Keratinocyte (primary cell): ENCODE measurements around the gene C5. TPM values are rescaled to one million over a fixed set of nuclear protein-coding genes. Genes with fewer than 3 reads are reported as not detected.

Experiments used
- DNase-seq: peaks from one replicate; pipeline ENCODE4 v3.0.0-alpha.2; 2011; ENCODE audit warnings: low read depth, missing footprints, low spot score
- FAIRE-seq: peaks from 2 replicates; lab custom pipeline; 2011; peaks lifted over from hg19 to GRCh38; lab: Jason Lieb, UNC
- H2AFZ ChIP-seq: 2 replicates; pipeline ENCODE4 v1.6.0; 2012; ENCODE audit warnings: low read length, control low read depth, inconsistent platforms; ENCODE audit not compliant: control insufficient read depth
- H3K27ac ChIP-seq: 2 replicates; pipeline ENCODE4 v1.5.1; 2011; ENCODE audit warnings: low read length; ENCODE audit not compliant: control insufficient read depth, insufficient read depth
- H3K27me3 ChIP-seq: 3 replicates; pipeline ENCODE4 v1.6.0; 2011; ENCODE audit warnings: low read length; ENCODE audit not compliant: control insufficient read depth, insufficient read depth; ENCODE audit errors: extremely low read depth
- H3K36me3 ChIP-seq, 2 experiments: 2 replicates in 1 of 2; 3 replicates in 1 of 2; pipeline ENCODE4 v1.5.1; 2011; ENCODE audit warnings: low read length in 2 of 2, mild to moderate bottlenecking in 1 of 2; ENCODE audit not compliant: control insufficient read depth in 2 of 2, insufficient read depth in 2 of 2; ENCODE audit errors: extremely low read depth in 1 of 2
- H3K4me1 ChIP-seq: 3 replicates; pipeline ENCODE4 v1.5.1; 2011; ENCODE audit warnings: low read length; ENCODE audit not compliant: control insufficient read depth, insufficient read depth; ENCODE audit errors: extremely low read depth
- H3K4me2 ChIP-seq: 3 replicates; pipeline ENCODE4 v1.6.0; 2011; ENCODE audit warnings: low read depth, low read length; ENCODE audit not compliant: control insufficient read depth, insufficient read depth; ENCODE audit errors: extremely low read depth
- H3K4me3 ChIP-seq, 3 experiments: fragments of 200-600 bp in 1 of 3; sonication (generic) in 1 of 3; 2 replicates in 2 of 3; 3 replicates in 1 of 3; pipeline ENCODE4 v1.5.1; 2011 to 2016; ENCODE audit warnings: low read length in 3 of 3, mild to moderate bottlenecking in 3 of 3, control low read depth in 2 of 3, inconsistent platforms in 1 of 3, low read depth in 1 of 3, mixed read lengths in 1 of 3, mixed run types in 1 of 3, moderate library complexity in 1 of 3; ENCODE audit not compliant: control insufficient read depth in 2 of 3, insufficient read depth in 2 of 3; ENCODE audit errors: extremely low read depth in 1 of 3
- H3K79me2 ChIP-seq: 2 replicates; pipeline ENCODE4 v1.6.0; 2012; ENCODE audit warnings: low read length; ENCODE audit not compliant: control insufficient read depth, insufficient read depth
- H3K9ac ChIP-seq: 3 replicates; pipeline ENCODE4 v1.6.0; 2011; ENCODE audit warnings: low read length; ENCODE audit not compliant: control insufficient read depth, insufficient read depth; ENCODE audit errors: extremely low read depth
- H3K9me1 ChIP-seq: 3 replicates; pipeline ENCODE4 v1.6.0; 2011; ENCODE audit warnings: low read length; ENCODE audit not compliant: control insufficient read depth, insufficient read depth; ENCODE audit errors: extremely low read depth
- H3K9me3 ChIP-seq: 2 replicates; pipeline ENCODE4 v1.5.1; 2012; ENCODE audit warnings: low read depth, low read length; ENCODE audit not compliant: control insufficient read depth
- H4K20me1 ChIP-seq: 3 replicates; pipeline ENCODE4 v1.6.0; 2011; ENCODE audit warnings: low read length; ENCODE audit not compliant: control insufficient read depth, insufficient read depth; ENCODE audit errors: extremely low read depth
- EZH2 ChIP-seq: IDR thresholded peaks from one replicate; pipeline ENCODE4 v1.6.1; 2012; ENCODE audit warnings: inconsistent platforms, mild to moderate bottlenecking, low read length, moderate library complexity
- dilution Hi-C: fragments of 300-500 bp; cut with MboI; formaldehyde crosslinking; loops from one replicate; pipeline ENCODE4 v1.7.0; 2020; ENCODE audit warnings: low sequenced_read_pairs; ENCODE audit not compliant: extremely low pct_ligation_motif_present
- polyA plus RNA-seq, 5 experiments: library from polyadenylated mRNA; depleted of rRNA in 3 of 5; stranded (reverse) in 3 of 5; stranded (forward) in 1 of 5; unstranded in 1 of 5; fragments of >200 nt; gene quantifications; 1 replicate in 1 of 5; 2 replicates in 3 of 5; 3 replicates in 1 of 5; pipeline versions ENCODE4 v1.2.1 to v1.2.3, GENCODE V29; 2011 to 2012; ENCODE audit warnings: missing spikeins in 2 of 5, low read depth in 1 of 5, low replicate concordance in 1 of 5
- TF ChIP-seq, protein P1 (sequence below), 3 experiments: IDR thresholded peaks in 1 of 3; conservative IDR thresholded peaks in 1 of 3; optimal IDR thresholded peaks in 1 of 3; 2 replicates in 2 of 3; 3 replicates in 1 of 3; pipeline versions ENCODE3 to v1.5.1; 2011; ENCODE audit warnings: low read length in 3 of 3, mild to moderate bottlenecking in 3 of 3, moderate library complexity in 2 of 3, control low read depth in 1 of 3, inconsistent platforms in 1 of 3; ENCODE audit not compliant: insufficient read depth in 2 of 3; ENCODE audit errors: extremely low read depth in 1 of 3

The C5 gene
- polyA plus RNA-seq, 1 donor (not counting 4 experiments of a cell fraction or from before 2014, with no cell fraction given), result 0.76 TPM

DNA sequence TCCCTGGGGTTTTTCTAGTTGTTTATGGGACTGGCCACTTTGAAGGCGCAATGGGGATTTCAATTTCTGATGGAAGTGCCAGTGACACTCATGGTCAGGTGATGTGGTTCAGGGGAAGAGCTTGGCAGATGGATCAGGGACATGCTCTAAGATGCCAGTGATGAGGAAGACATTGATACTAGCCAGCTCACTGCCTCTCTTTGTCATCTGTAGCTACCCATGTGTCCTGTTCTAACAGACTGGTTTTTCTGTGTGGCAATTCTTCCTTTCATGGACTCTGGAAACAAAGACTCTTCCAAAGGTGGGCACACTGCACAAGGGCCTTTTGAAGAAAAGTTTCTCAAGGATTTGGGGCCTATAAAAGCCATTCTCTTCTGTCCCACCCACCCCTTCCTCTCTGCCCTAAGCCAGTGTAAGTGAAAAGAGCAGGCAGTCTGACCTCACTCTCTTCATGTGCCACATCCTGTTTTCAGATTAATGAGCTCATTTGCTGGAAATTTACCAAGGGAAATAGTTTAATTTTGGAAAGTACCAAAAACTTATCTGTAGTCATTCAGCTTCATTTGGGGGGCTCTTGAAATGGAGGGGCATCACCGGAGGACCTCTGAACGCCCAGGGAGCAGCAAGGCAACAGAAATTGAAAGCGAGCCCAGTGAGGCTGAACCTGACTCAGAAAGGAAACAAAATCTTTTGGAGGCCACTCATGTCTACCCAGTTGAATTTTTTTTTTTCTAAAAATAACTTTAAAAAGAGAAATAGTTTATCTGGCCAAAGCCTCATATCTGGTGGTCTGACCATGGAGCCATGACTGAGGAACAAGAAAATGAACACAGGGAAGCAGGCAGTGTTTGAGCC is 118.6 kb downstream of the C5 start:
- Histone ChIP-seq H3K27ac (peak overlapping the region; percentile 72), H2AFZ (peak overlapping the region; percentile 50), H3K4me3 (no peak overlapping the region), H3K36me3 (no peaks in the 10 kb centered on the region), H3K79me2 (no peaks in the 10 kb centered on the region), H3K9me1 (no peaks in the 10 kb centered on the region), H3K4me1 (peaks cover 49% of the 10 kb centered on the region), H4K20me1 (no peaks in the 10 kb centered on the region), H3K27me3 (no peaks in the 10 kb centered on the region), H3K9me3 (no peaks in the 10 kb centered on the region), H3K4me2 (peak overlapping the region; percentile 45), H3K9ac (peak overlapping the region; percentile 45)
- FAIRE-seq, result peak; percentile 52
- no peak for DNase-seq
- dilution Hi-C loops, result no loop called here
- TF ChIP-seq EZH2, result no peak
- TF ChIP-seq, protein P1, sequence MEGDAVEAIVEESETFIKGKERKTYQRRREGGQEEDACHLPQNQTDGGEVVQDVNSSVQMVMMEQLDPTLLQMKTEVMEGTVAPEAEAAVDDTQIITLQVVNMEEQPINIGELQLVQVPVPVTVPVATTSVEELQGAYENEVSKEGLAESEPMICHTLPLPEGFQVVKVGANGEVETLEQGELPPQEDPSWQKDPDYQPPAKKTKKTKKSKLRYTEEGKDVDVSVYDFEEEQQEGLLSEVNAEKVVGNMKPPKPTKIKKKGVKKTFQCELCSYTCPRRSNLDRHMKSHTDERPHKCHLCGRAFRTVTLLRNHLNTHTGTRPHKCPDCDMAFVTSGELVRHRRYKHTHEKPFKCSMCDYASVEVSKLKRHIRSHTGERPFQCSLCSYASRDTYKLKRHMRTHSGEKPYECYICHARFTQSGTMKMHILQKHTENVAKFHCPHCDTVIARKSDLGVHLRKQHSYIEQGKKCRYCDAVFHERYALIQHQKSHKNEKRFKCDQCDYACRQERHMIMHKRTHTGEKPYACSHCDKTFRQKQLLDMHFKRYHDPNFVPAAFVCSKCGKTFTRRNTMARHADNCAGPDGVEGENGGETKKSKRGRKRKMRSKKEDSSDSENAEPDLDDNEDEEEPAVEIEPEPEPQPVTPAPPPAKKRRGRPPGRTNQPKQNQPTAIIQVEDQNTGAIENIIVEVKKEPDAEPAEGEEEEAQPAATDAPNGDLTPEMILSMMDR (optimal IDR thresholded peaks at IDR 0.05 in 1 of 3, IDR thresholded peaks at IDR 0.05 in 1 of 3, conservative IDR thresholded peaks at IDR 0.05 in 1 of 3; ENCODE audit: extremely low read depth in 1 of 3, insufficient read depth in 2 of 3, low read length in 3 of 3), result no peak

GRCh38 chr9:120929229-120929791 is 120.8 kb downstream of the C5 start:
- H3K4me1 ChIP-seq, result peaks cover 32% of the 10 kb centered on the region
- no peaks in the 10 kb centered on the region for H3K9me3 ChIP-seq
- peak overlapping the region; percentile 89 for H3K4me2 ChIP-seq
- H3K9ac ChIP-seq, result peak overlapping the region; percentile 71
- H3K27ac ChIP-seq, result peak overlapping the region; percentile 47
- dilution Hi-C loops, result no loop called here
- no peak for TF ChIP-seq EZH2
- TF ChIP-seq, protein P1 (optimal IDR thresholded peaks at IDR 0.05 in 1 of 3, IDR thresholded peaks at IDR 0.05 in 1 of 3, conservative IDR thresholded peaks at IDR 0.05 in 1 of 3; ENCODE audit: extremely low read depth in 1 of 3, insufficient read depth in 2 of 3, low read length in 3 of 3), result peak in 1 of 3 experiments; percentile 2
- H4K20me1 ChIP-seq, result no peaks in the 10 kb centered on the region
- H3K9me1 ChIP-seq, result no peaks in the 10 kb centered on the region
- no peaks in the 10 kb centered on the region for H3K36me3 ChIP-seq
- FAIRE-seq (no peak), DNase-seq (no peak)
- no peaks in the 10 kb centered on the region for H3K79me2 ChIP-seq
- H3K4me3 ChIP-seq, result peak overlapping the region; percentile 52 to 71 (median 67)
- no peaks in the 10 kb centered on the region for H3K27me3 ChIP-seq
- peak overlapping the region; percentile 80 for H2AFZ ChIP-seq
